ENCODE data around the gene KCNJ6. TPM values are rescaled to one million over a fixed set of nuclear protein-coding genes. Genes with fewer than 3 reads are reported as not detected.

Gene KCNJ6
- polyA plus RNA-seq (2013, experiment 1 of 2) = 0.05 TPM
- 0.13 TPM for polyA plus RNA-seq (2013, experiment 2 of 2)

- Histone ChIP-seq H3K9ac (ENCODE audit: low read depth, low read length) (peak within 1 kb of the TSS; percentile 48), H3K9me3 (ENCODE audit: insufficient read depth, low read depth, low read length) (no peaks in the 10 kb centered on the region), H3K27me3 (ENCODE audit: insufficient read depth, low read length) (peaks cover 23% of the 10 kb centered on the region), H3K4me3 (ENCODE audit: low read length) (peak within 1 kb of the TSS; percentile 75), H3K27ac (ENCODE audit: low read depth, low read length) (no peak within 1 kb of the TSS), H3K36me3 (ENCODE audit: insufficient read depth, low read length) (no peaks in the 10 kb centered on the region), H3K4me1 (ENCODE audit: insufficient read depth, low read length) (peaks cover 26% of the 10 kb centered on the region)
- WGBS = 1% methylated on average over 56 of the region's 56 CpGs
Measured at GRCh38 chr21:37916310-37917051, at the start of gene KCNJ6. Gene KCNJ6 (minus strand): TSS chr21:37916457. CDS start chr21:37840682, 75,775 bp downstream.

- H3K4me1 ChIP-seq (ENCODE audit: insufficient read depth, low read length) = no peaks in the 10 kb centered on the region
- WGBS = 90% methylated on average over 11 of the region's 11 CpGs
- H3K27ac ChIP-seq (ENCODE audit: low read depth, low read length) = no peak overlapping the region
- no peaks in the 10 kb centered on the region for H3K9me3 ChIP-seq (ENCODE audit: insufficient read depth, low read depth, low read length)
- H3K9ac ChIP-seq (ENCODE audit: low read depth, low read length) = no peak overlapping the region
- H3K27me3 ChIP-seq (ENCODE audit: insufficient read depth, low read length) = no peaks in the 10 kb centered on the region
- no peaks in the 10 kb centered on the region for H3K36me3 ChIP-seq (ENCODE audit: insufficient read depth, low read length)
- no peak overlapping the region for H3K4me3 ChIP-seq (ENCODE audit: low read length)
Measured at GRCh38 chr21:37965088-37965805, 49.0 kb upstream of the KCNJ6 start.

- Histone ChIP-seq H3K9me3 (ENCODE audit: insufficient read depth, low read depth, low read length) (no peaks in the 10 kb centered on the region), H3K27ac (ENCODE audit: low read depth, low read length) (no peak overlapping the region), H3K27me3 (ENCODE audit: insufficient read depth, low read length) (no peaks in the 10 kb centered on the region), H3K4me1 (ENCODE audit: insufficient read depth, low read length) (no peaks in the 10 kb centered on the region), H3K9ac (ENCODE audit: low read depth, low read length) (no peak overlapping the region), H3K4me3 (ENCODE audit: low read length) (no peak overlapping the region), H3K36me3 (ENCODE audit: insufficient read depth, low read length) (no peaks in the 10 kb centered on the region)
- 95% methylated on average over 2 of the region's 3 CpGs for WGBS
Measured at GRCh38 chr21:37958537-37958936, 42.3 kb upstream of the KCNJ6 start.

- no peaks in the 10 kb centered on the region for H3K27me3 ChIP-seq (ENCODE audit: insufficient read depth, low read length)
- no peaks in the 10 kb centered on the region for H3K9me3 ChIP-seq (ENCODE audit: insufficient read depth, low read depth, low read length)
- H3K36me3 ChIP-seq (ENCODE audit: insufficient read depth, low read length) = no peaks in the 10 kb centered on the region
- no peak overlapping the region for H3K27ac ChIP-seq (ENCODE audit: low read depth, low read length)
- no peaks in the 10 kb centered on the region for H3K4me1 ChIP-seq (ENCODE audit: insufficient read depth, low read length)
- no peak overlapping the region for H3K9ac ChIP-seq (ENCODE audit: low read depth, low read length)
- 85% methylated on average over 9 of the region's 9 CpGs for WGBS
- H3K4me3 ChIP-seq (ENCODE audit: low read length) = no peak overlapping the region
Measured at GRCh38 chr21:37956772-37957171, 40.5 kb upstream of the KCNJ6 start.

- H3K4me3 ChIP-seq (ENCODE audit: low read length) = no peak overlapping the region
- H3K27ac ChIP-seq (ENCODE audit: low read depth, low read length) = no peak overlapping the region
- no peaks in the 10 kb centered on the region for H3K4me1 ChIP-seq (ENCODE audit: insufficient read depth, low read length)
- H3K9ac ChIP-seq (ENCODE audit: low read depth, low read length) = no peak overlapping the region
- no peaks in the 10 kb centered on the region for H3K27me3 ChIP-seq (ENCODE audit: insufficient read depth, low read length)
- 48% methylated on average over 2 of the region's 2 CpGs for WGBS
- H3K36me3 ChIP-seq (ENCODE audit: insufficient read depth, low read length) = no peaks in the 10 kb centered on the region
- 0 out of 2 replicates have a peak, but pooled peaks cover 3% of the 10 kb centered on the region for H3K9me3 ChIP-seq (ENCODE audit: insufficient read depth, low read depth, low read length)
Measured at GRCh38 chr21:37945036-37945435, 28.8 kb upstream of the KCNJ6 start.

- no peak overlapping the region for H3K9ac ChIP-seq (ENCODE audit: low read depth, low read length)
- H3K4me1 ChIP-seq (ENCODE audit: insufficient read depth, low read length) = no peaks in the 10 kb centered on the region
- H3K27ac ChIP-seq (ENCODE audit: low read depth, low read length) = no peak overlapping the region
- 74% methylated on average over 5 of the region's 5 CpGs for WGBS
- H3K9me3 ChIP-seq (ENCODE audit: insufficient read depth, low read depth, low read length) = 0 out of 2 replicates have a peak, but pooled peaks cover 3% of the 10 kb centered on the region
- no peaks in the 10 kb centered on the region for H3K27me3 ChIP-seq (ENCODE audit: insufficient read depth, low read length)
- no peaks in the 10 kb centered on the region for H3K36me3 ChIP-seq (ENCODE audit: insufficient read depth, low read length)
- no peak overlapping the region for H3K4me3 ChIP-seq (ENCODE audit: low read length)
Measured at GRCh38 chr21:37944496-37944895, 28.2 kb upstream of the KCNJ6 start.

- Histone ChIP-seq H3K27me3 (ENCODE audit: insufficient read depth, low read length) (no peaks in the 10 kb centered on the region), H3K4me1 (ENCODE audit: insufficient read depth, low read length) (no peaks in the 10 kb centered on the region), H3K36me3 (ENCODE audit: insufficient read depth, low read length) (no peaks in the 10 kb centered on the region), H3K9ac (ENCODE audit: low read depth, low read length) (no peak overlapping the region), H3K27ac (ENCODE audit: low read depth, low read length) (no peak overlapping the region), H3K9me3 (ENCODE audit: insufficient read depth, low read depth, low read length) (0 out of 2 replicates have a peak, but pooled peaks cover under 1% of the 10 kb centered on the region), H3K4me3 (ENCODE audit: low read length) (no peak overlapping the region)
- 83% methylated on average over 2 of the region's 2 CpGs for WGBS
Measured at GRCh38 chr21:37940691-37941090, 24.4 kb upstream of the KCNJ6 start.

GRCh38 chr21:37939838-37940237 lies 23.6 kb upstream of the KCNJ6 start:
- Histone ChIP-seq H3K27ac (ENCODE audit: low read depth, low read length) (no peak overlapping the region), H3K4me1 (ENCODE audit: insufficient read depth, low read length) (no peaks in the 10 kb centered on the region), H3K27me3 (ENCODE audit: insufficient read depth, low read length) (no peaks in the 10 kb centered on the region), H3K4me3 (ENCODE audit: low read length) (no peak overlapping the region), H3K9ac (ENCODE audit: low read depth, low read length) (no peak overlapping the region), H3K9me3 (ENCODE audit: insufficient read depth, low read depth, low read length) (no peaks in the 10 kb centered on the region), H3K36me3 (ENCODE audit: insufficient read depth, low read length) (no peaks in the 10 kb centered on the region)
- 92% methylated on average over 3 of the region's 4 CpGs for WGBS

- H3K4me1 ChIP-seq (ENCODE audit: insufficient read depth, low read length) = no peaks in the 10 kb centered on the region
- no peaks in the 10 kb centered on the region for H3K36me3 ChIP-seq (ENCODE audit: insufficient read depth, low read length)
- 95% methylated on average over 4 of the region's 4 CpGs for WGBS
- no peak overlapping the region for H3K27ac ChIP-seq (ENCODE audit: low read depth, low read length)
- H3K4me3 ChIP-seq (ENCODE audit: low read length) = no peak overlapping the region
- H3K9ac ChIP-seq (ENCODE audit: low read depth, low read length) = no peak overlapping the region
- no peaks in the 10 kb centered on the region for H3K27me3 ChIP-seq (ENCODE audit: insufficient read depth, low read length)
- H3K9me3 ChIP-seq (ENCODE audit: insufficient read depth, low read depth, low read length) = no peaks in the 10 kb centered on the region
Measured at GRCh38 chr21:37939251-37939650, 23.0 kb upstream of the KCNJ6 start.

- Histone ChIP-seq H3K9ac (ENCODE audit: low read depth, low read length) (no peak overlapping the region), H3K4me3 (ENCODE audit: low read length) (no peak overlapping the region)
- 95% methylated on average over 9 of the region's 9 CpGs for WGBS
Measured at GRCh38 chr21:37937668-37938067, 21.4 kb upstream of the KCNJ6 start.

GRCh38 chr21:37936010-37936785 lies 19.9 kb upstream of the KCNJ6 start:
- Histone ChIP-seq H3K27ac (ENCODE audit: low read depth, low read length) (no peak overlapping the region), H3K27me3 (ENCODE audit: insufficient read depth, low read length) (no peaks in the 10 kb centered on the region), H3K9ac (ENCODE audit: low read depth, low read length) (no peak overlapping the region), H3K4me3 (ENCODE audit: low read length) (no peak overlapping the region), H3K36me3 (ENCODE audit: insufficient read depth, low read length) (no peaks in the 10 kb centered on the region), H3K9me3 (ENCODE audit: insufficient read depth, low read depth, low read length) (peaks cover 7% of the 10 kb centered on the region), H3K4me1 (ENCODE audit: insufficient read depth, low read length) (no peaks in the 10 kb centered on the region)
- 94% methylated on average over 3 of the region's 4 CpGs for WGBS

More at GRCh38 chr21:37937668-37938067, 21.4 kb upstream of the KCNJ6 start:
- Histone ChIP-seq H3K27me3 (ENCODE audit: insufficient read depth, low read length) (no peaks in the 10 kb centered on the region), H3K4me1 (ENCODE audit: insufficient read depth, low read length) (no peaks in the 10 kb centered on the region), H3K27ac (ENCODE audit: low read depth, low read length) (no peak overlapping the region), H3K9me3 (ENCODE audit: insufficient read depth, low read depth, low read length) (peaks cover 6% of the 10 kb centered on the region), H3K36me3 (ENCODE audit: insufficient read depth, low read length) (no peaks in the 10 kb centered on the region)
